CD4-positive, alpha-beta T cell treated with Interleukin-21 for 1 hour (primary cell): Measurements from ENCODE around the gene FGF23.

ENCODE experiments used
- DNase-seq: peaks from one replicate; pipeline ENCODE4 v3.0.0-alpha.2; 2020

Gene FGF23

GRCh38 chr12:4380332-4380731, 820 bp upstream of the FGF23 start:
- no peak for DNase-seq

GRCh38 chr12:4378772-4379171, 740 bp downstream of the FGF23 start:
- no peak for DNase-seq

GRCh38 chr12:4375449-4375848, 4.1 kb downstream of the FGF23 start:
- no peak for DNase-seq

GRCh38 chr12:4372653-4373052, 6.9 kb downstream of the FGF23 start:
- no peak for DNase-seq

- no peak for DNase-seq
Measured at GRCh38 chr12:4370265-4370664, 9.2 kb downstream of the FGF23 start.

GRCh38 chr12:4369548-4369947, 10.0 kb downstream of the FGF23 start:
- no peak for DNase-seq

GRCh38 chr12:4366090-4366489, 13.4 kb downstream of the FGF23 start:
- no peak for DNase-seq

GRCh38 chr12:4356041-4356327, 23.5 kb downstream of the FGF23 start:
- peak; percentile 34 for DNase-seq

GRCh38 chr12:4355156-4356040, 24.1 kb downstream of the FGF23 start:
- no peak for DNase-seq

GRCh38 chr12:4353785-4354208, 25.7 kb downstream of the FGF23 start:
- peak; percentile 56 for DNase-seq

GRCh38 chr12:4346931-4347330, 32.6 kb downstream of the FGF23 start:
- no peak for DNase-seq

- DNase-seq = no peak
Measured at GRCh38 chr12:4331842-4332241, 47.7 kb downstream of the FGF23 start.

GRCh38 chr12:4331221-4331620, 48.3 kb downstream of the FGF23 start:
- no peak for DNase-seq

- no peak for DNase-seq
Measured at GRCh38 chr12:4330203-4330602, 49.3 kb downstream of the FGF23 start.

GRCh38 chr12:4327293-4327692, 52.2 kb downstream of the FGF23 start:
- no peak for DNase-seq

GRCh38 chr12:4325966-4326365, 53.5 kb downstream of the FGF23 start:
- no peak for DNase-seq

GRCh38 chr12:4324366-4324765, 55.1 kb downstream of the FGF23 start:
- DNase-seq = no peak

GRCh38 chr12:4323396-4323795, 56.1 kb downstream of the FGF23 start:
- DNase-seq = no peak

- no peak for DNase-seq
Measured at GRCh38 chr12:4322726-4323125, 56.8 kb downstream of the FGF23 start.

- DNase-seq = peak; percentile 91
Measured at GRCh38 chr12:4320853-4321701, 58.4 kb downstream of the FGF23 start, which contains the start of gene TIGAR. TIGAR (plus strand) TSS chr12:4321213; CDS start chr12:4321272, 59 bp downstream.

GRCh38 chr12:4320497-4320852, 59.0 kb downstream of the FGF23 start:
- no peak for DNase-seq
